ENCODE results near the gene ELMO3. TPM values are rescaled to one million over a fixed set of nuclear protein-coding genes. Genes with fewer than 3 reads are reported as not detected.

Gene ELMO3
- total RNA-seq, 2 donors from 2014 or later = 3.6 to 13.9 TPM

GRCh38 chr16:67191995-67192681 lies 6.8 kb upstream of the ELMO3 start, which contains the start of gene E2F4:
E2F4 (plus strand) TSS chr16:67192155; CDS start chr16:67192228, 73 bp downstream.
- Mint-ChIP-seq H3K4me3 (peak within 1 kb of the TSS; percentile 82), H3K9me3 (no peaks in the 10 kb centered on the region), H3K36me3 (peaks cover 17% of the 10 kb centered on the region), H3K27ac (peak within 1 kb of the TSS; percentile 54 to 80), H3K27me3 (no peaks in the 10 kb centered on the region), H3K4me1 (ENCODE audit: low read depth in 2 of 2) (peaks cover 39 to 41% of the 10 kb centered on the region in 2 donors)
- DNase-seq (ENCODE audit: low spot score) (peak; percentile 96), ATAC-seq (peak; percentile 97 to 98)

GRCh38 chr16:67192781-67193361 lies 6.1 kb upstream of the ELMO3 start:
- no peaks in the 10 kb centered on the region for H3K27me3 Mint-ChIP-seq
- peak overlapping the region; percentile 82 for H3K4me3 Mint-ChIP-seq
- no peak for DNase-seq (ENCODE audit: low spot score)
- ATAC-seq = no peak
- H3K27ac Mint-ChIP-seq = peak overlapping the region; percentile 54 to 80
- H3K4me1 Mint-ChIP-seq (ENCODE audit: low read depth in 2 of 2) = peaks cover 39 to 42% of the 10 kb centered on the region in 2 donors
- H3K36me3 Mint-ChIP-seq = peaks cover 17% of the 10 kb centered on the region
- no peaks in the 10 kb centered on the region for H3K9me3 Mint-ChIP-seq

- Mint-ChIP-seq H3K36me3 (peaks cover 17% of the 10 kb centered on the region), H3K4me1 (ENCODE audit: low read depth in 2 of 2) (peaks cover 39 to 42% of the 10 kb centered on the region in 2 donors), H3K4me3 (peak overlapping the region; percentile 82), H3K27me3 (no peaks in the 10 kb centered on the region), H3K9me3 (no peaks in the 10 kb centered on the region), H3K27ac (peak overlapping the region; percentile 54 to 80)
- ATAC-seq = no peak
- DNase-seq (ENCODE audit: low spot score) = no peak
Observed at GRCh38 chr16:67193536-67193935, 5.4 kb upstream of the ELMO3 start.

GRCh38 chr16:67194260-67194659 lies 4.7 kb upstream of the ELMO3 start:
- no peaks in the 10 kb centered on the region for H3K9me3 Mint-ChIP-seq
- peak overlapping the region; percentile 82 for H3K4me3 Mint-ChIP-seq
- no peaks in the 10 kb centered on the region for H3K27me3 Mint-ChIP-seq
- peak overlapping the region; percentile 54 to 80 for H3K27ac Mint-ChIP-seq
- peaks cover 39 to 42% of the 10 kb centered on the region in 2 donors for H3K4me1 Mint-ChIP-seq (ENCODE audit: low read depth in 2 of 2)
- ATAC-seq (no peak), DNase-seq (ENCODE audit: low spot score) (no peak)
- H3K36me3 Mint-ChIP-seq = peaks cover 17% of the 10 kb centered on the region

- Mint-ChIP-seq H3K4me1 (ENCODE audit: low read depth in 2 of 2) (peaks cover 39 to 42% of the 10 kb centered on the region in 2 donors), H3K27me3 (no peaks in the 10 kb centered on the region), H3K27ac (peak overlapping the region; percentile 35 to 51), H3K36me3 (peaks cover 17% of the 10 kb centered on the region), H3K9me3 (no peaks in the 10 kb centered on the region), H3K4me3 (peak overlapping the region; percentile 17)
- DNase-seq (ENCODE audit: low spot score) (no peak), ATAC-seq (no peak)
Observed at GRCh38 chr16:67195676-67196075, 3.3 kb upstream of the ELMO3 start.

GRCh38 chr16:67196881-67197280 lies 2.0 kb upstream of the ELMO3 start:
- peaks cover 32 to 34% of the 10 kb centered on the region in 2 donors for H3K4me1 Mint-ChIP-seq (ENCODE audit: low read depth in 2 of 2)
- peaks cover 17% of the 10 kb centered on the region for H3K36me3 Mint-ChIP-seq
- H3K9me3 Mint-ChIP-seq = no peaks in the 10 kb centered on the region
- peak overlapping the region; percentile 11 for H3K4me3 Mint-ChIP-seq
- H3K27ac Mint-ChIP-seq = peak overlapping the region in 1 of 2 donors; percentile 51
- no peak for ATAC-seq
- no peaks in the 10 kb centered on the region for H3K27me3 Mint-ChIP-seq
- DNase-seq (ENCODE audit: low spot score) = no peak

- H3K9me3 Mint-ChIP-seq = no peaks in the 10 kb centered on the region
- peaks cover 17% of the 10 kb centered on the region for H3K36me3 Mint-ChIP-seq
- no peak overlapping the region for H3K27ac Mint-ChIP-seq
- ATAC-seq = no peak
- no peak for DNase-seq (ENCODE audit: low spot score)
- no peaks in the 10 kb centered on the region for H3K27me3 Mint-ChIP-seq
- peaks cover 28 to 29% of the 10 kb centered on the region in 2 donors for H3K4me1 Mint-ChIP-seq (ENCODE audit: low read depth in 2 of 2)
- H3K4me3 Mint-ChIP-seq = no peak overlapping the region
Observed at GRCh38 chr16:67197704-67198103, 1.2 kb upstream of the ELMO3 start.

- ATAC-seq (no peak), DNase-seq (ENCODE audit: low spot score) (no peak)
- H3K9me3 Mint-ChIP-seq = no peaks in the 10 kb centered on the region
- peaks cover 17% of the 10 kb centered on the region for H3K36me3 Mint-ChIP-seq
- no peak overlapping the region for H3K4me3 Mint-ChIP-seq
- no peak overlapping the region for H3K27ac Mint-ChIP-seq
- no peaks in the 10 kb centered on the region for H3K27me3 Mint-ChIP-seq
- H3K4me1 Mint-ChIP-seq (ENCODE audit: low read depth in 2 of 2) = peaks cover 25 to 27% of the 10 kb centered on the region in 2 donors
Observed at GRCh38 chr16:67198238-67198734, 645 bp upstream of the ELMO3 start.

- no peak for DNase-seq (ENCODE audit: low spot score)
- Mint-ChIP-seq H3K4me1 (ENCODE audit: low read depth in 2 of 2) (peaks cover 15 to 18% of the 10 kb centered on the region in 2 donors), H3K36me3 (peaks cover 17% of the 10 kb centered on the region), H3K27me3 (no peaks in the 10 kb centered on the region), H3K4me3 (no peak overlapping the region), H3K27ac (no peak overlapping the region), H3K9me3 (no peaks in the 10 kb centered on the region)
- no peak for ATAC-seq
Observed at GRCh38 chr16:67199808-67200198, 872 bp downstream of the ELMO3 start.

GRCh38 chr16:67200491-67200890 lies 1.6 kb downstream of the ELMO3 start:
- Mint-ChIP-seq H3K9me3 (no peaks in the 10 kb centered on the region), H3K27me3 (no peaks in the 10 kb centered on the region), H3K4me3 (no peak overlapping the region), H3K36me3 (peaks cover 16% of the 10 kb centered on the region), H3K4me1 (ENCODE audit: low read depth in 2 of 2) (peaks cover 15 to 17% of the 10 kb centered on the region in 2 donors), H3K27ac (no peak overlapping the region)
- no peak for DNase-seq (ENCODE audit: low spot score)
- peak in 1 of 2 donors; percentile 5 for ATAC-seq

GRCh38 chr16:67201411-67202345 lies 2.7 kb downstream of the ELMO3 start:
- Mint-ChIP-seq H3K9me3 (no peaks in the 10 kb centered on the region), H3K27ac (no peak overlapping the region), H3K27me3 (no peaks in the 10 kb centered on the region), H3K36me3 (peaks cover 4% of the 10 kb centered on the region), H3K4me1 (ENCODE audit: low read depth in 2 of 2) (peaks cover 5 to 8% of the 10 kb centered on the region in 2 donors), H3K4me3 (no peak overlapping the region)
- DNase-seq (ENCODE audit: low spot score) = no peak
- ATAC-seq = no peak

- H3K27me3 Mint-ChIP-seq = no peaks in the 10 kb centered on the region
- ATAC-seq (no peak), DNase-seq (ENCODE audit: low spot score) (no peak)
- H3K4me3 Mint-ChIP-seq = no peak overlapping the region
- H3K27ac Mint-ChIP-seq = no peak overlapping the region
- H3K36me3 Mint-ChIP-seq = no peaks in the 10 kb centered on the region
- H3K4me1 Mint-ChIP-seq (ENCODE audit: low read depth in 2 of 2) = peaks cover 0 to 4% of the 10 kb centered on the region in 2 donors
- H3K9me3 Mint-ChIP-seq = no peaks in the 10 kb centered on the region
Observed at GRCh38 chr16:67202426-67202825, 3.5 kb downstream of the ELMO3 start.

- H3K4me3 Mint-ChIP-seq = no peak overlapping the region
- H3K9me3 Mint-ChIP-seq = no peaks in the 10 kb centered on the region
- no peaks in the 10 kb centered on the region for H3K27me3 Mint-ChIP-seq
- ATAC-seq (no peak), DNase-seq (ENCODE audit: low spot score) (no peak)
- no peaks in the 10 kb centered on the region for H3K36me3 Mint-ChIP-seq
- H3K27ac Mint-ChIP-seq = no peak overlapping the region
- peaks cover 0 to 4% of the 10 kb centered on the region in 2 donors for H3K4me1 Mint-ChIP-seq (ENCODE audit: low read depth in 2 of 2)
Observed at GRCh38 chr16:67202956-67203493, 4.1 kb downstream of the ELMO3 start.
